Measurements from ENCODE around the gene SHISA2. TPM values are rescaled to one million over a fixed set of nuclear protein-coding genes. Genes with fewer than 3 reads are reported as not detected.

SHISA2 gene
- total RNA-seq, 1 donor from 2014 or later, result 34.1 TPM

DNA sequence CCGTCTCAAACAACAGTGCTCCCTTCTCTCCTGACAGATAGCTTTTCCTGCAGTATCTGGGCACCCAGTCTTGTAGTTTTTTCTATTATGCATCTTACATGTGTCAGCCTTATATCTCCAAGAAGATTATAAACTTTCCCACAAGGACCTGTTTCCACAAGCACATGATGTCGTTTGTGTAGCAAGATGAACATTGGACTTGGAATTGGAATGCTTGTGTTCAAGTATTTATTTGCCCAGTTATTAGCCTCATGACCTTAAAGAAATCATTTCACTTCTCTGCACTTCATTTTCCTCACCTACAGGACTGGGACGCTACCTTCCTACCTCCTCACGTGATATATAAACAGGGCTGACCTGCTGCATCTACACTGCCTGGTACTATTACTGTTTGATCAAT is 21.5 kb downstream of the SHISA2 start:
- Mint-ChIP-seq H3K36me3 (ENCODE audit: unreplicated experiment) (peaks cover 10% of the 10 kb centered on the region), H3K9me3 (ENCODE audit: unreplicated experiment) (peaks cover 7% of the 10 kb centered on the region), H3K27ac (ENCODE audit: unreplicated experiment) (no peak overlapping the region), H3K4me3 (ENCODE audit: unreplicated experiment) (no peak overlapping the region), H3K4me1 (ENCODE audit: low read depth, unreplicated experiment) (peaks cover 22% of the 10 kb centered on the region), H3K27me3 (ENCODE audit: unreplicated experiment) (peaks cover 2% of the 10 kb centered on the region)
- TF ChIP-seq, protein P1, sequence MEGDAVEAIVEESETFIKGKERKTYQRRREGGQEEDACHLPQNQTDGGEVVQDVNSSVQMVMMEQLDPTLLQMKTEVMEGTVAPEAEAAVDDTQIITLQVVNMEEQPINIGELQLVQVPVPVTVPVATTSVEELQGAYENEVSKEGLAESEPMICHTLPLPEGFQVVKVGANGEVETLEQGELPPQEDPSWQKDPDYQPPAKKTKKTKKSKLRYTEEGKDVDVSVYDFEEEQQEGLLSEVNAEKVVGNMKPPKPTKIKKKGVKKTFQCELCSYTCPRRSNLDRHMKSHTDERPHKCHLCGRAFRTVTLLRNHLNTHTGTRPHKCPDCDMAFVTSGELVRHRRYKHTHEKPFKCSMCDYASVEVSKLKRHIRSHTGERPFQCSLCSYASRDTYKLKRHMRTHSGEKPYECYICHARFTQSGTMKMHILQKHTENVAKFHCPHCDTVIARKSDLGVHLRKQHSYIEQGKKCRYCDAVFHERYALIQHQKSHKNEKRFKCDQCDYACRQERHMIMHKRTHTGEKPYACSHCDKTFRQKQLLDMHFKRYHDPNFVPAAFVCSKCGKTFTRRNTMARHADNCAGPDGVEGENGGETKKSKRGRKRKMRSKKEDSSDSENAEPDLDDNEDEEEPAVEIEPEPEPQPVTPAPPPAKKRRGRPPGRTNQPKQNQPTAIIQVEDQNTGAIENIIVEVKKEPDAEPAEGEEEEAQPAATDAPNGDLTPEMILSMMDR (IDR thresholded peaks at IDR 0.05; ENCODE audit: partially characterized antibody, unreplicated experiment), result no peak
- DNase-seq, result no peak

DNA sequence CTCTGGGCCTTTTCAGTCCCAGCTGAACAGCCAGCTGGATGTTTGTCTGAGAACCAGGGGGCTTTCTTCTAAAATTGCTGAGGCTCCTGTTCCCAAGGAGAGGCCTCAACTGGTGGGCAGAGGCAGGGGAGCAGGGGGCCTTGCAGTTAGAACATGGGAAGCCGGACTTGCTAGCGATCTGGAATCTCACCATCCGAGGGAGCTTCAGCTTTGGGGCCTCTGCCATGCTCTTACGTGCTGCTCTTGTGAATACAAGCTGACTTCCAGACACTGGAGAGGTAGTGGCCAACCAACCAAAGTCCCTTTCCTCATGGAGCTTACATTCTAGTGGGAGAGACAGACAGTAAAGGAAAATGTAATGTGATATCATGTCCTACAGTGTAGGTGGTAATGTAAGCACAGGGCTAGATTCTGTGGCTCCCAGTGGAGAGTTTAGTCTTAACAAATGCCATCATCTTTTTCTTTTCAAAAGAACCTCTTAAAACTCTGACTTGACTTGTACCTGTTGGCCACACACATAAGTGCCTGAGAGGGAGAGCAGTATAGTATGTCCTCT is 22.2 kb downstream of the SHISA2 start:
- TF ChIP-seq, protein P1 (IDR thresholded peaks at IDR 0.05; ENCODE audit: partially characterized antibody, unreplicated experiment), result no peak
- Mint-ChIP-seq H3K36me3 (ENCODE audit: unreplicated experiment) (peaks cover 10% of the 10 kb centered on the region), H3K4me1 (ENCODE audit: low read depth, unreplicated experiment) (peaks cover 27% of the 10 kb centered on the region), H3K27ac (ENCODE audit: unreplicated experiment) (no peak overlapping the region), H3K9me3 (ENCODE audit: unreplicated experiment) (peaks cover 5% of the 10 kb centered on the region), H3K27me3 (ENCODE audit: unreplicated experiment) (peaks cover 2% of the 10 kb centered on the region), H3K4me3 (ENCODE audit: unreplicated experiment) (no peak overlapping the region)
- DNase-seq, result no peak

DNA sequence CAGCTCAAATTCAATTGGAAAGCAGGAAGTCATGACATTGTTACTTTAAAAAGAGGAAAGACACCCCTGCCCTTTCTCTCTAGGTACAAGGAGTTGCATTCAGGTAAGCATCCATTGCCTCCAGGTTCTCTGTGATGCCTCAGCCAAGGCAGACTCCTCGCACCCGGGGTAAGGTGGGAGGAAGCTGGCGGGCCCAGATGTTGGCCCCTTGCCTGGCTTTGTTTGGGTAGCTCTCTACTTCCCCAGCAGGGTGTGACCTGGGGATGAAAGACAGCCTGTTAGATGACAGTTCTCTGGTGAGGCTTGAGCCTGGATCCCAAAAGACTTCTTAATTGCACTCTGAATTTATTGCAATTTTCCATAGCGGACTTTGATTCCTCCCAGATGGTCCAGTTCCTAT is 25.6 kb downstream of the SHISA2 start:
- Mint-ChIP-seq H3K27me3 (ENCODE audit: unreplicated experiment) (peaks cover 2% of the 10 kb centered on the region), H3K9me3 (ENCODE audit: unreplicated experiment) (peaks cover 3% of the 10 kb centered on the region)
- TF ChIP-seq, protein P1 (IDR thresholded peaks at IDR 0.05; ENCODE audit: partially characterized antibody, unreplicated experiment), result no peak

DNA sequence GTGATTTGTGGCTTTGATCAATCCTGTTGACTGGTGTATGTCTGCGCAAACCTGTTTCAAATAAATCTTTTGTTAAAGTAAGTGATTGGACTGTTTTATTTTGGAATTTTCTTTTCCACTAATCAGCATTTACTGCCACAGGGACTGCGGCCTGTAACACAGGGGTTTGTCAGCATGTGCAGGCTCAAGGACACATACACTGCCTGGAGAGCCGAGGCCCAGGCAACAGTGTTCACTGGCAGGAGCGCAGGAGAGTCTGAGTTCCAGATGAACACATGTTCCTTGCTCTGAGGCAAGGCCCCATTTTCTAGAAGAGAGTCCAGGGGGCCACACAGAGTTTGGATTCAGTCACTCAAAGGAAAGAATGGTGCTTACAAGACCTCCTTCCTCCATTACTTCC is 26.0 kb downstream of the SHISA2 start:
- H3K36me3 Mint-ChIP-seq (ENCODE audit: unreplicated experiment), result peaks cover 7% of the 10 kb centered on the region
- no peak for DNase-seq
- peaks cover 2% of the 10 kb centered on the region for H3K27me3 Mint-ChIP-seq (ENCODE audit: unreplicated experiment)
- TF ChIP-seq, protein P1 (IDR thresholded peaks at IDR 0.05; ENCODE audit: partially characterized antibody, unreplicated experiment), result no peak
- H3K4me1 Mint-ChIP-seq (ENCODE audit: low read depth, unreplicated experiment), result peaks cover 53% of the 10 kb centered on the region
- H3K9me3 Mint-ChIP-seq (ENCODE audit: unreplicated experiment), result peaks cover 3% of the 10 kb centered on the region
- H3K27ac Mint-ChIP-seq (ENCODE audit: unreplicated experiment), result no peak overlapping the region
- peak overlapping the region; percentile 26 for H3K4me3 Mint-ChIP-seq (ENCODE audit: unreplicated experiment)

More for the DNA sequence above, 25.6 kb downstream of the SHISA2 start:
- Mint-ChIP-seq H3K4me1 (ENCODE audit: low read depth, unreplicated experiment) (peaks cover 52% of the 10 kb centered on the region), H3K4me3 (ENCODE audit: unreplicated experiment) (no peak overlapping the region), H3K27ac (ENCODE audit: unreplicated experiment) (no peak overlapping the region), H3K36me3 (ENCODE audit: unreplicated experiment) (peaks cover 10% of the 10 kb centered on the region)
- DNase-seq, result no peak

DNA sequence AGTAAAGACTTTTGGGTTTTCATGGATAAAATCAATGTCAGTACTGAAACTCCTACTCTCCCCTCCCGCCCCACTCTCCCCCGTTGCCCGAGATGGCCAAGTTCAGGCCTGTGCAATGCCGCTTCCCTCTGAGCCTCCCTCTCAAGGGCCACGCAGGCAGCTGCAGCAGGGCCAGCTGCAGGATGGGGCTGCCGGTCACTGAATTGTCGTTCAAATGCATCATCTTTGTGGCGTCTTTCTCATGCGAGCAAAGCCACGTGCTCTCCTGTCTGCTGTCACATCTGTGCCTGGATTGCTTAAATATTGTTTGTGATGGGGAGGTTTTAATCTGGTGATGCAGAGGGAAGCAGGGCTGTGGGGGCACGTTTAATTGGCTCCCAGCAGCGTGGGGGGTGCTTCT is 26.6 kb downstream of the SHISA2 start:
- TF ChIP-seq, protein P1 (IDR thresholded peaks at IDR 0.05; ENCODE audit: partially characterized antibody, unreplicated experiment), result no peak
- DNase-seq, result no peak
- Mint-ChIP-seq H3K36me3 (ENCODE audit: unreplicated experiment) (peaks cover 1% of the 10 kb centered on the region), H3K4me3 (ENCODE audit: unreplicated experiment) (peak overlapping the region; percentile 26), H3K27me3 (ENCODE audit: unreplicated experiment) (peaks cover 1% of the 10 kb centered on the region), H3K9me3 (ENCODE audit: unreplicated experiment) (peaks cover 3% of the 10 kb centered on the region), H3K27ac (ENCODE audit: unreplicated experiment) (peak overlapping the region; percentile 56), H3K4me1 (ENCODE audit: low read depth, unreplicated experiment) (peaks cover 52% of the 10 kb centered on the region)
